HepG2 (cell line): ENCODE data around the gene C1orf35.

Experiments used
- CTCF ChIP-seq: sonication (generic); formaldehyde crosslinking; IDR thresholded peaks from 2 replicates; pipeline ENCODE4 v1.5.0; 2020; ENCODE audit warnings: mild to moderate bottlenecking, missing genetic modification reagents, moderate library complexity
- GMEB2 ChIP-seq: IDR thresholded peaks from 2 replicates; pipeline ENCODE4 v1.6.1; 2016; ENCODE audit warnings: missing biosample characterization, missing genetic modification reagents, low read depth
- HOXA9 ChIP-seq: sonication (generic); formaldehyde crosslinking; IDR thresholded peaks from 2 replicates; pipeline ENCODE4 v1.8.1; 2022; ENCODE audit warnings: missing genetic modification reagents, mild to moderate bottlenecking, moderate library complexity, borderline replicate concordance
- TRIM24 ChIP-seq: sonication (generic); formaldehyde crosslinking; IDR thresholded peaks from 2 replicates; pipeline ENCODE4 v1.8.0; 2022; ENCODE audit warnings: mild to moderate bottlenecking, missing genetic modification reagents
- ZNF12 ChIP-seq: sonication (generic); formaldehyde crosslinking; IDR thresholded peaks from 2 replicates; pipeline ENCODE4 v1.5.0; 2020; ENCODE audit warnings: missing genetic modification reagents
- ZNF512 ChIP-seq: sonication (generic); formaldehyde crosslinking; IDR thresholded peaks from 2 replicates; pipeline ENCODE4 v1.4.0; 2020; ENCODE audit warnings: mild to moderate bottlenecking, missing genetic modification reagents
- ZNF737 ChIP-seq: sonication (generic); formaldehyde crosslinking; IDR thresholded peaks from 2 replicates; pipeline ENCODE4 v1.5.0; 2020; ENCODE audit warnings: missing genetic modification reagents, mild to moderate bottlenecking, borderline replicate concordance
- ZNF747 ChIP-seq: sonication (generic); formaldehyde crosslinking; IDR thresholded peaks from 2 replicates; pipeline ENCODE4 v1.8.1; 2023; ENCODE audit warnings: missing genetic modification reagents, mild to moderate bottlenecking, borderline replicate concordance

- no peak for TF ChIP-seq HOXA9 (CRISPR knock-in tag)
- TF ChIP-seq GMEB2 (CRISPR knock-in tag): no peak
- TF ChIP-seq ZNF747 (CRISPR knock-in tag): no peak
- no peak for TF ChIP-seq TRIM24 (CRISPR knock-in tag)
- no peak for TF ChIP-seq CTCF (CRISPR knock-in tag)
- TF ChIP-seq ZNF737 (CRISPR knock-in tag): no peak
- no peak for TF ChIP-seq ZNF12 (CRISPR knock-in tag)
- TF ChIP-seq ZNF512 (CRISPR knock-in tag): no peak
These were observed 36.3 kb upstream of the C1orf35 start for GRCh38 chr1:228139406-228139930.
